IPS DF 4.7 (cell line): ENCODE data around the gene INSM2.

Experiments used
- DNase-seq: peaks from one replicate; pipeline ENCODE4 v3.0.0-alpha.2; 2013; ENCODE audit warnings: low spot score; ENCODE audit errors: extremely low read depth

INSM2 gene

DNA sequence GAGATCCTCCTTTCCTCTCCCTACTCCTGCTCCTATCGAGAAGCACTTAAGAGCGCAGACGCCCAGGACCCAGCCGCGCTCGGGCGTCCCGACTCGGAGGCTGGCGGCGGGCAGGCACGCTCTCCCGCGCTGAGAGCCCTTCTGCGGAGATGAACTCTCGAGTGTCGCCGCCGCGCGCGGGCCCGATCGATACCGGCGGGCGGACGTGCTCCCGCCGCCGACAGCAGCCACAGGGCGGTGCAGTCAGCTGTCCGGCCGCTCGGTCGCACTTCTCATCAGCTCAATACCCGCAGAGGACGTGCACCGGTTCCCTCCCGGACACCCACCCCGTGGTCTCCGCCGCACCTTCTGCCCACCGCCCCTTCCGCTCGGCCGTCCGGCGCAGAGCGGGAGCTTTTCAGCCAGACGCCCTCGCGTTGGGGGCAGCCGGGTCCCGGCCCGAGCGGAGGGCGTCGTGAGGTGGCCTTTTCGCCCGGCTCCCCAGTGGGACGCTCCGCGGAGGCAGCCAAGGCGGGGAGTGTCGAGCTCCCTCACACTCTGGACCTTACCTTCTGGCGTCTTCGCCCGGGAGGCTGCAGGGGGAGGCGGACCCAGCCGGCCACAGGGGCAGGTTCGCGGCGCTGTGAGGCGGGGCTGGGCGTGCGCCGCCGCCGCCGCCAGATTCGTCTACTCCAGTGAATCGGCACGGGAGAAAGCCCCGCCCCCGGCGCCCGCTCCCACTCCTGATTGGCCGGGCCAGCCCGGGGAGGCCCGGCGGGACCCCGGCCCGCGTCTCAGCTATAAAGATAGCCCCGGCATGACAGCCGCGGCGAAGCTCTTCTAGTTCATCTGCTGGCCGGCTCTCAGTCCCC, at the start of gene INSM2:
Gene INSM2, plus strand, starts transcription at position 808 of the 851 bp plus-strand sequence. CDS start 89 bp downstream, outside the sequence.
- no peak for DNase-seq

GRCh38 chr14:35492569-35493014, 41.4 kb upstream of the INSM2 start:
- no peak for DNase-seq

DNA sequence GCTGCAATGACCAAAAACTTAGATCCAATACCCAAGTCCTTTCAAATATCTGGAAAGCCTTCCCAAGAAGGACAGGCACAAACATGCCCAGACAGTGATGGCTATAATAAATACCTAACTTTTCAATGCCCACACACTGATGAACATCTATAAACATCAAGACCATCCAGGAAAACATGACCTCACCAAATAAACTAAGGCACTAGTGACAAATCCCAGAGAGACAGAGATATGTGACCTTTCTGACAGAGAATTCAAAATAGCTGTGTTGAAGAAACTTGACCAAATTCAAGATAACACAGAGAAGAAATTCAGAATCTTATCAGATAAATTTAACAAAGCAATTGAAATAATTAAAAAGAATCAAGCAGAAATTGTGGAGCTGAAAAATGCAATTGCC, 38.7 kb upstream of the INSM2 start:
- no peak for DNase-seq

GRCh38 chr14:35499180-35499579, 34.8 kb upstream of the INSM2 start:
- no peak for DNase-seq

- DNase-seq = no peak
These were observed 30.3 kb upstream of the INSM2 start for GRCh38 chr14:35503646-35504045.

GRCh38 chr14:35504260-35504659, 29.7 kb upstream of the INSM2 start:
- DNase-seq = no peak

GRCh38 chr14:35506461-35506860, 27.5 kb upstream of the INSM2 start:
- no peak for DNase-seq

DNA sequence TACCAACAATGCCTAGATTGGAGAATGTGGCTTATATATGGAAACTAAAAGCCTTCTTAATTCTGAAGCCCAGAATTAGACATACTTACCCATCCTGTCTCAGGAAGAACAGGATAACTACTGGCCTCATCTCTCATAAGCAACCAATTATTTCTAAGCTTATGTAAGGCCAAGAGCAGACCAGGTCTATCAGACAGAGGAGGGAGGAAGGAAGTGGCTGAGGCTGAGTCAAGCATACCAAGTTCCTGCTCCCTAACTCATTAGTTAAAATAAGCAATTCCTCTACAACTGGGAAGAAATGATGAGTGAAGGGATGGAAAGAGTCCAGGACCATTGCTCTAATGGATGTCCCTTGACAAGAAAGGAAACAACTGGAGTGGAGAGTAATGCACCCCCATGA, 27.0 kb upstream of the INSM2 start:
- no peak for DNase-seq

GRCh38 chr14:35509846-35510245, 24.1 kb upstream of the INSM2 start:
- DNase-seq = no peak

DNA sequence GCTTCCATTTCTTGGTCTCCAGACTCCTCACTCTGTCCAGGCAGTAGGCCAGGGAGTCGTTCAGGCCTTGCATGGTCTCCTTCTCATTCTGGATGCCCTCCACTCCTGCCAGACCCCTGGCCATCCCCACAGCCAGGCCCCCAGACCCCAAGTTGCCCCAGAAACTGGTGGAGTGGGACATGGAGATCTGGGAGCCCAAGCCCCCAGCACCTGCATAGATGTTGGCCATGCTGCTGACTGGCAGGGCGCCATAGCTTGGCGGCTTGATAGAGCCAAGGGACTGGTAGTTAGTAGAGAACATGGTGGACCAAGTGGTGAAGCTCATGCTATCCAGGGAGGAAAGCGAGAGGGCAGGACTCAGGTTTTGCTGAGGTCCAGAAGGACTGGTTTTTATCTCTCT, 21.2 kb upstream of the INSM2 start:
- DNase-seq = no peak

GRCh38 chr14:35515916-35516315, 18.0 kb upstream of the INSM2 start:
- no peak for DNase-seq

GRCh38 chr14:35519986-35520385, 14.0 kb upstream of the INSM2 start:
- DNase-seq = no peak

DNA sequence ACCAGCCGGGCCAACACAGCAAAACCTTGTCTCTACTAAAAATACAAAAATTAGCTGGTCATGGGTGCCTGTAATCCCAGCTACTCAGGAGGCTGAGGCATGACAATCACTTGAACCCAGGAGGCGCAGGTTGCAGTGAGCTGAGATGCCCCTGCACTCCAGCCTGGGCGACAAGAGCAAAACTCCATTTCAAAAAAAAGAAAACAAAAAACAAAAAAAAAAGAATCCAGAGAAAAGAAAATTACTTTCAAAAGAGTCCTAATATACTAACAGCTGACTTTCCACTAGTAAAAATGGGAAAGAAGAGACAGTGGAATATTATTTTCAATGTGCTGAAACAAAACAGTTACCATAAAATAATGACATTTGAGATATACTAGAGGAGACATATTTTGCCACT, 8.3 kb upstream of the INSM2 start:
- no peak for DNase-seq

DNA sequence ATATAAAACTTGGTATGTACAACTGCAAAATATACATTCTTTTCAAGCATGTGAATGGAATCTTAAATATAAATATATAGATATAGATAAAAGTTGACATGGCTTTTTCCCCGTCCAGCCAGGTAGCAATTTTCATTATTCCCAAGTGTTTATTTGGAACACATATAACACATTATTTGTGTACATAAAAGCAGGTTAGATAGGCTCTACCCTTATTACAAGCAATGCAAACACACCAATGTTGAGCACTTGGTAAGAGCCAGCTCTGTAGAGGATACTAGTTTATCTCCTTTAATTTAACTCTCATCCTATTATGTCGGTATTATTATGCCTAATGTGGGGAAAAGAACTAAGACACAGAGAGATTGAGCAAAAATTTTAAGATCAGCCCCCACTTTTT, 7.0 kb upstream of the INSM2 start:
- DNase-seq = no peak

DNA sequence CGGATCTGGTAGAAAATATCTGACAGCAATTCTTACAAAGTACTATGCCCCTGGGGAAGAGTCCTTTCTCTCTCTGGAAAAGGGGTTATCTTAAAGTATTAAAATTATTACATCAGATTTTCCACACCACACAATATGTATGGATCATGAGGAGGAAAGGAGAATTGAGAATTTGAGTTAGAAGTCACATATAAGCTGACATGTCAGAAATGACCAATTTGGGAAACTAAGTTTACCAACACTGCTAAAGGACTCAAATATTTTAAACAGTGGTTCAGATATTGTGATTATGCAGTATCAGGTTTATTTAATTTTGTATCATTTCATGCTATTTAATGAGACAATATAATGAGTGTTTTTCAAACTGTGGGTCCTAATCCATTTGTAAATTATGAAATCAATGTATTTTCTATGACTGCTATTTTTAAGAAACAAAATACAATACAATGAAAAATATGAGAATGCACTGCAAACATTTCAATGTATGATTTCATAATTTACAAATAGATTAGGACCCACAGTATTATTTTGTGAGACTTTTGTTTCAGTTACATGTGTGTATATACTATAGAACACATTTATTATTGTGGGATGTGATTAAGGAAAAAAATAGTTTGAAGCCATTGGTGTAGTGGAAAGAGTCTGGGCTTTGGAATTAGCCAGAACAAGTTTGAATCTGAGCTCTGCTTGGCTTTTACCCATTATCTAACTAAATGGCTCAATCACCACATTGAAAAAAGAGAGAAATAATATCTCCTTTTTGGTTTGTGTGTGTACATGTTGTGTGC, 1.8 kb upstream of the INSM2 start:
- DNase-seq = no peak

- no peak for DNase-seq
These were observed 1.1 kb upstream of the INSM2 start for GRCh38 chr14:35532783-35533356.

DNA sequence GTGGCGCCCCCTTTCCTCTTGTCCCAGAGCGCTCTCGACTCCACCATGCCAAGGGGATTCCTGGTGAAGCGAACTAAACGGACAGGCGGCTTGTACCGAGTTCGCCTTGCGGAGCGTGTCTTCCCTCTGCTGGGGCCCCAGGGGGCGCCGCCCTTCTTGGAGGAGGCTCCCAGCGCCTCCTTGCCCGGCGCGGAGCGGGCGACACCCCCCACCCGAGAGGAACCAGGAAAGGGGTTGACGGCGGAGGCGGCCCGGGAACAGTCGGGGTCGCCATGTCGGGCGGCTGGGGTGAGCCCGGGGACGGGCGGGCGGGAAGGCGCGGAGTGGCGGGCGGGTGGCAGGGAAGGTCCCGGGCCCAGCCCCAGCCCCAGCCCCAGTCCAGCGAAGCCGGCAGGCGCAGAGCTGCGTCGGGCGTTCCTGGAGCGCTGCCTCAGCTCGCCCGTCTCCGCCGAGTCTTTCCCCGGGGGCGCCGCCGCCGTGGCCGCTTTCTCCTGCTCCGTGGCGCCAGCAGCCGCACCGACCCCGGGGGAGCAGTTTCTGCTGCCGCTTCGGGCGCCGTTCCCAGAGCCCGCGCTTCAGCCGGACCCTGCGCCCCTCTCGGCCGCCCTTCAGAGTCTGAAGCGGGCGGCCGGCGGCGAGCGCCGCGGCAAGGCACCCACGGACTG, 376 bp downstream of the INSM2 start:
- DNase-seq = no peak

GRCh38 chr14:35534873-35535482, 1.0 kb downstream of the INSM2 start:
- no peak for DNase-seq

DNA sequence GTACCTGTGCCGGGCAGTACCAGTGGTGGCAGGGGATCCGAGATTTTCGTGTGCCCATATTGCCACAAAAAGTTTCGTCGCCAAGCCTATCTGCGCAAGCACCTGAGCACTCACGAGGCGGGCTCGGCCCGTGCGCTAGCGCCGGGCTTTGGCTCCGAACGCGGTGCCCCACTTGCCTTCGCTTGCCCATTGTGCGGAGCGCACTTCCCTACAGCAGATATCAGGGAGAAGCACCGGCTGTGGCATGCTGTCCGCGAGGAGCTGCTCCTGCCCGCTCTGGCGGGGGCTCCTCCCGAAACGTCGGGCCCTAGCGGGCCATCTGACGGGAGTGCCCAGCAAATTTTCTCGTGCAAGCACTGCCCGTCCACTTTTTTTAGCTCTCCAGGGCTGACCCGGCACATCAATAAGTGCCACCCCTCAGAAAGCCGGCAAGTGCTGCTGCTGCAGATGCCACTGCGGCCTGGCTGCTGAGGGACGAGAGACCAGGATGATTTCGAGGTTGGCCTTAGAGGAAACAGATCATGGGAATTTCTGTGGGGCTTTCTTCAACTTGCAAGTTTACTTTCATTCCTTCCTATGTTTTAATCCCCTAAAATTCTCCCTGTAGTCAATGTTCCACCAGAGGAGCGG, 1.6 kb downstream of the INSM2 start:
- DNase-seq = no peak

- no peak for DNase-seq
These were observed 6.0 kb downstream of the INSM2 start for GRCh38 chr14:35539969-35540368.

DNA sequence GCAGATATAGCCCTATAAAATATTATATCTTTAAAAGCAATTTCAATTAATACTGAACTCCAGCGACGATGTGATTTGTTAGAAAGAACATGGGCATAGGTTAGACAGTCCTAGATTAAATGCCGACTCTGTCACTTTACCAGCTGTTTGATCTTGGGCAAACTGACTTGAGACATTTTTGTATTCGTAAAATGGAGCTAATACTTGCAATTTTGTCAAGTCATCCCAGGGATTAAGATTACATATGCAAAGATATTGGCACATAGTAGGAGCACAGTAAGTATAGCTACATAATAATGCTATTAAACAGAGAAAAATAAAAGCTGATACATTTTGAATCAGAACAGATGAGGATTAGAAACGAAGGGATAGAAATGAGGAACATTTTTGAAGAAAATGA, 9.0 kb downstream of the INSM2 start:
- no peak for DNase-seq
